ENCODE results near the gene GYG2. TPM values are rescaled to one million over a fixed set of nuclear protein-coding genes. Genes with fewer than 3 reads are reported as not detected.

Gene GYG2
- total and polyA plus RNA-seq, 2 donors from 2014 or later: 2.2 to 2.9 TPM

DNA sequence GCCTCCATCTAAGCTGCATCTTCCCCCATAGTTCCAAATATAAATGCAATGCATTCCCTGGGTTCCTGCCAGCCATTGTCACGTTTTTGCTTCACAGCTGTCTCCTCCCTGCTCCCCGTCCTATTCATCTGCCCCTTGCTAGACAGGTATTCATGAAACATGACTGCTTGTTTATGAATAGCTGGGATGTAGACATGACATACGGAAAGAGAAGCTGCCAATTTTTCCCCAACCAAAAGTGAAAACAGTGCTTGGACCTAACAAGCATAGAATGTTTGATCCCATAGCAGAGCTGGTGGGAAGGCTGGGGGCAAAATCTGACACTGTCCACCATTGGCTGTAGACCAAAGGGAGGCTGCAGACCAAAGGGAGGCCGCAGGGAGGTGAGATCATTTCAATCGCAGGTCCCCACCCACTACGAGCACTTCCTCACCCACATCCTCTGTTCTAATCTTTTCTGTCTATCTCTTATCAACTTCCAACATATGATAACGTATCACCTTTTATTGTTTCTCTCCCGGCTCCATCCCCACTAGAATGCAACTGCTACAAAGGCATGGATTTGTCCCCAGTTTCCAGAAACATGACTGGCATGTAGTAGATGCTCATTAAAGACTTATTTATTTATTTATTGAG, 8.5 kb upstream of the GYG2 start:
- DNase-seq: no peak
- H3K27me3 ChIP-seq (ENCODE audit: control insufficient read depth, insufficient read depth, low read length): no peaks in the 10 kb centered on the region
- H3K9me3 ChIP-seq (ENCODE audit: control insufficient read depth in 2 of 3, insufficient read depth in 1 of 3, low read length in 3 of 3): no peaks in the 10 kb centered on the region
- intact Hi-C loops (cut with DNase I): no loop called here
- H3K4me1 ChIP-seq (ENCODE audit: control insufficient read depth in 2 of 3, insufficient read depth in 2 of 3, low read depth in 1 of 3, low read length in 3 of 3): no peaks in the 10 kb centered on the region
- no peak overlapping the region for H3K4me3 ChIP-seq (ENCODE audit: low read length in 3 of 3)
- no peak overlapping the region for H3K9ac ChIP-seq (ENCODE audit: low read length in 3 of 3)
- TF ChIP-seq, protein P1, sequence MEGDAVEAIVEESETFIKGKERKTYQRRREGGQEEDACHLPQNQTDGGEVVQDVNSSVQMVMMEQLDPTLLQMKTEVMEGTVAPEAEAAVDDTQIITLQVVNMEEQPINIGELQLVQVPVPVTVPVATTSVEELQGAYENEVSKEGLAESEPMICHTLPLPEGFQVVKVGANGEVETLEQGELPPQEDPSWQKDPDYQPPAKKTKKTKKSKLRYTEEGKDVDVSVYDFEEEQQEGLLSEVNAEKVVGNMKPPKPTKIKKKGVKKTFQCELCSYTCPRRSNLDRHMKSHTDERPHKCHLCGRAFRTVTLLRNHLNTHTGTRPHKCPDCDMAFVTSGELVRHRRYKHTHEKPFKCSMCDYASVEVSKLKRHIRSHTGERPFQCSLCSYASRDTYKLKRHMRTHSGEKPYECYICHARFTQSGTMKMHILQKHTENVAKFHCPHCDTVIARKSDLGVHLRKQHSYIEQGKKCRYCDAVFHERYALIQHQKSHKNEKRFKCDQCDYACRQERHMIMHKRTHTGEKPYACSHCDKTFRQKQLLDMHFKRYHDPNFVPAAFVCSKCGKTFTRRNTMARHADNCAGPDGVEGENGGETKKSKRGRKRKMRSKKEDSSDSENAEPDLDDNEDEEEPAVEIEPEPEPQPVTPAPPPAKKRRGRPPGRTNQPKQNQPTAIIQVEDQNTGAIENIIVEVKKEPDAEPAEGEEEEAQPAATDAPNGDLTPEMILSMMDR (IDR thresholded peaks at IDR 0.05; ENCODE audit: borderline replicate concordance, extremely low read depth, insufficient read depth): no peak
- no peak overlapping the region for H3K27ac ChIP-seq (ENCODE audit: low read depth in 2 of 2, low read length in 2 of 2)
- FAIRE-seq: no peak
- H3K36me3 ChIP-seq (ENCODE audit: control insufficient read depth in 2 of 3, insufficient read depth in 3 of 3, low read length in 3 of 3): no peaks in the 10 kb centered on the region

DNA sequence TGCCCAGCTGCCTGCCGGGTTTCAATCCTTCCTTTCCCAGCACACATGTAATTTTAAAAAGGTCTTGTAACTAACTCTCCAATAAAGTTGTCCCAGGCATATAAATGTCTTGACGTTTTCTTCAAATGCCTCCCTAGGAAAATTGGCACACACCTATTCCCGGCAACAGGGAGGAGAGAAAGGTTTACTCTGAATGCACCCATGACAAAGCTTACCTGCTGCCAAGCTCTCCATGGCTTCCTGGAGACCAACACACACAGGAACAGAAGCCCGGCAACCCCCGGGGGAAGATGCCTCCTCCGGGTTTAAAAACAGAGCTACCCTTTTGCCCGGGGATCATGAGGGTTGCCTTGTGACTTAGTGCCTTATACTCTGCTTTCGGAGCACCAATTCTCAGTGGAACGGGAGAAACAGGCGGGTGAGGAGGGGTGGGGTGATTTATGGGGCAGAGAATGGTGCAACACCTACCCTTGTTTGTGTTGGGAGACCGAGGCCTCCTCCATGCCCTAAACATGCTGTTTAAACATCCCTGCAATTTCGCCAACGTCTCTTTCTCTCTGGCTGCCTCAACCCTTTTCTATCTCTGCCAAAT, 4.8 kb upstream of the GYG2 start:
- intact Hi-C loops (cut with DNase I): no loop called here
- Histone ChIP-seq H3K9me3 (ENCODE audit: control insufficient read depth in 2 of 3, insufficient read depth in 1 of 3, low read length in 3 of 3) (no peaks in the 10 kb centered on the region), H3K4me1 (ENCODE audit: control insufficient read depth in 2 of 3, insufficient read depth in 2 of 3, low read depth in 1 of 3, low read length in 3 of 3) (no peaks in the 10 kb centered on the region), H3K27me3 (ENCODE audit: control insufficient read depth, insufficient read depth, low read length) (no peaks in the 10 kb centered on the region), H3K4me3 (ENCODE audit: low read length in 3 of 3) (no peak overlapping the region), H3K27ac (ENCODE audit: low read depth in 2 of 2, low read length in 2 of 2) (no peak overlapping the region), H3K36me3 (ENCODE audit: control insufficient read depth in 2 of 3, insufficient read depth in 3 of 3, low read length in 3 of 3) (no peaks in the 10 kb centered on the region), H3K9ac (ENCODE audit: low read length in 3 of 3) (no peak overlapping the region)
- DNase-seq: no peak
- FAIRE-seq: no peak
- TF ChIP-seq, protein P1 (IDR thresholded peaks at IDR 0.05; ENCODE audit: borderline replicate concordance, extremely low read depth, insufficient read depth): no peak

DNA sequence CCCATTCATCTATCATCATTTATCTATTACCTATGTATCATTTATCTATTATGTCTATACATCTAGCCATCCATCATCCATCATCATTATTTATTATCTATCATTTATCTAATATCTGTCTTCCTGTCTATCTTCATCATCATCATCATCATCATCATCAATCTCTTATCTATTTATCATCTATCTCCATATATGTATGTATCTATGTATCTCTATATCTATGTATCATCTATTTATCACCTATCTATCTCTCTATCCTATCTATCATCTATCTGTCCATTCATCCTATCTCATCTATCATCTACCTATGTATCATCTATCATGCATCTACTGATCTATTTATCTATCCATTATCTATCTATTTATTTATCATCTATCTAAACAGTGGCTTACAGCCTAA, 3.8 kb upstream of the GYG2 start:
- no peak overlapping the region for H3K4me3 ChIP-seq (ENCODE audit: low read length in 3 of 3)
- no peak overlapping the region for H3K27ac ChIP-seq (ENCODE audit: low read depth in 2 of 2, low read length in 2 of 2)
- H3K9ac ChIP-seq (ENCODE audit: low read length in 3 of 3): no peak overlapping the region
- H3K9me3 ChIP-seq (ENCODE audit: control insufficient read depth in 2 of 3, insufficient read depth in 1 of 3, low read length in 3 of 3): no peaks in the 10 kb centered on the region
- intact Hi-C loops (cut with DNase I): no loop called here
- no peaks in the 10 kb centered on the region for H3K27me3 ChIP-seq (ENCODE audit: control insufficient read depth, insufficient read depth, low read length)
- H3K4me1 ChIP-seq (ENCODE audit: control insufficient read depth in 2 of 3, insufficient read depth in 2 of 3, low read depth in 1 of 3, low read length in 3 of 3): no peaks in the 10 kb centered on the region
- no peaks in the 10 kb centered on the region for H3K36me3 ChIP-seq (ENCODE audit: control insufficient read depth in 2 of 3, insufficient read depth in 3 of 3, low read length in 3 of 3)
- no peak for FAIRE-seq
- TF ChIP-seq, protein P1 (IDR thresholded peaks at IDR 0.05; ENCODE audit: borderline replicate concordance, extremely low read depth, insufficient read depth): no peak
- no peak for DNase-seq
